Middle frontal gyrus (tissue), 1 donor: ENCODE results near the gene DLEC1.
"Not testable (repeated sequence)": the region's sequence is repeated elsewhere in the genome, so short reads cannot be mapped to it uniquely, and the experiment has no call there.

Source experiments
- DNase-seq: peaks from one replicate; pipeline ENCODE4 v3.0.0-alpha.2; 2015; ENCODE audit warnings: low spot score; ENCODE audit errors: extremely low spot score

Gene DLEC1

GRCh38 chr3:38154033-38154494 is 115.1 kb downstream of the DLEC1 start:
- DNase-seq, result no peak

- no peak for DNase-seq
Observed at GRCh38 chr3:38154625-38155255, 115.7 kb downstream of the DLEC1 start.

DNA sequence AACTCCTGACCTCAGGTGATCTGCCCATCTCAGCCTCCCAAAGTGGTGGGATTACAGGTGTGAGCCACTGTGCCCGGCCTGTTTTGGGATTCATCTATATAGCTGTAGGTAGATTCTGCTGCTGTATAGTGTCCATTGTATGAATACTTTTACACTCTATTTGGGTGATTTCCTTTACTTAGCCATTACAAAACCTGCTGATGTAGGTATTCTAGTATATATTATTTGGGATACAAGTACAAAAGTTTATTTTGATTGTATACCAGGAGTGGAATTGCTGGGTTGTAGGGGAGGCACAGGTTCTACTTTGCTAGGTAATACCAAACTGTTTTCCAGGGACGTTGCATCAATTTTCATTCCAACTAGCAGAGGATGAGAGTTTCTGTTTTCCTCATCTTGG is 116.8 kb downstream of the DLEC1 start:
- no peak for DNase-seq

DNA sequence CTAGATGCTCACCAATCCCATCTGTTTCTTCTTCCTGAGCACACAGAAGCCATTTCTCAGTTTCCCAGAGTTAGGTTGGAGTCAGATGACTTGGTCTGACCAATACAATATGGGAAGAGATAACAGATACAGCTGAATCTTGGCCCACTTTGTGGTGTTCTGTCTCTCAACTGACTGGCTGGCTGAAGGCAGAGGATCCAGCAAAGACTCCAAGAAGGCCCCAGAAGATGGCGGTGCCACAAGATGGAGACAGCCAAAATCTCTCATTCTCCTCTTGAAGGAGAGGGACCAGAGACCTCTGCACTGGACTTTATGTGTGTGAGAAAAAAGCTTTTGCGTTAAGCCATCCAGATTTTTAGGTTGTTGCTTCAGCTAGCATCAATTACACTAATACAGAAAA is 118.1 kb downstream of the DLEC1 start:
- no peak for DNase-seq

- DNase-seq, result no peak
Observed at GRCh38 chr3:38157595-38157994, 118.6 kb downstream of the DLEC1 start.

- DNase-seq, result no peak
Observed at GRCh38 chr3:38158472-38158871, 119.5 kb downstream of the DLEC1 start.

GRCh38 chr3:38160704-38161103 is 121.7 kb downstream of the DLEC1 start:
- DNase-seq, result not testable (repeated sequence)

GRCh38 chr3:38163117-38163840 is 124.3 kb downstream of the DLEC1 start:
- DNase-seq, result no peak

- no peak for DNase-seq
Observed at GRCh38 chr3:38163841-38164642, 125.0 kb downstream of the DLEC1 start.

- DNase-seq, result no peak
Observed at GRCh38 chr3:38164643-38164951, 125.6 kb downstream of the DLEC1 start.

GRCh38 chr3:38164952-38165721 is 126.1 kb downstream of the DLEC1 start, which contains the start of gene OXSR1:
TSS of gene OXSR1 (plus strand) at chr3:38165537. CDS start at chr3:38165877, 340 bp downstream.
- peak; percentile 98 for DNase-seq

- DNase-seq, result no peak
Observed at GRCh38 chr3:38165722-38166387, 126.8 kb downstream of the DLEC1 start.

DNA sequence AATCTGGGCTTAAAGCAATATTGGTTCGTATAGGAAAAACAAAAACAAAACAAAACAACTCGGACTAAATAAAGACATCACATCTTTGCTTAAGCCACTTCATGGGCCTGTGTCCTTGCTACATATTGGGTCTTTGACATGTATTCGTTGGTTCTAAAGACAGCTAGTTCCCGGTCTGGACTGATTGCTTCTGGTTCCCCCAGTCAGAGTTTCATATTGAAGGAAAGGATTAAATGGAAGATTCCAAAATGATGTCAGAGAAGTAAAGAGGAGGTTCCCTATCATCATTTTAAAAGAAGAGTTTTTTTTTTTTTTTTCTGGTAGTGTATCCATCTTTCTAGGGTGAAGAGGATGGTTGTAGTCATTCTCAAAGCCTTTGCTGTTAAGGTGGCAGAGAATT is 128.6 kb downstream of the DLEC1 start:
- DNase-seq, result no peak

GRCh38 chr3:38168151-38169026 is 129.4 kb downstream of the DLEC1 start:
- DNase-seq, result no peak

- no peak for DNase-seq
Observed at GRCh38 chr3:38169027-38169317, 130.0 kb downstream of the DLEC1 start.

- DNase-seq, result no peak
Observed at GRCh38 chr3:38170722-38171121, 131.7 kb downstream of the DLEC1 start.

DNA sequence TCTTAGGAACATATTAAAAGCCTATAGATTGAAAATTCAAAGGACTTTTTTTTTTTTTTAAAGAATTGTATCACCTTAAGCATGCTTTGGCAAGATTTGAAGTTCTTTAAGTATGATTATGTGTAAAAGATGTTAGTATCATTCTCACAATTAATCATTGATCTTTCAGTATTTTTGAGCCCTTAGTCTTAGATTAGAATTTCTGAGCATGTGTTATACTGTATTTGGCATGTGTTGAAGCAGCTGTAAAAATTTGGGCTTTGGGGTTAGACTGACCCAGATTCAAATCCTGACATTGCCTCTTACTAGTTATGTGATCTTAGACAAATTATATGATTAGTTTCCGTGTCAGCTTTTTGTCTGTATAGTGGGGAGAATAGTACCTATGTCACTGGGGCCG is 132.6 kb downstream of the DLEC1 start:
- no peak for DNase-seq
